GM18502 (cell line): Measurements from ENCODE around the gene SLC37A1.
A peak's percentile ranks its signal among the peaks of the same experiment; 100 is the strongest.

Experiments used
- ATAC-seq: cut with Tn5 transposase; IDR thresholded peaks from one replicate; pipeline ENCODE4 v1.9.1; 2021; ENCODE audit warnings: mild to moderate bottlenecking; ENCODE audit not compliant: unreplicated experiment, poor library complexity

Gene SLC37A1

DNA sequence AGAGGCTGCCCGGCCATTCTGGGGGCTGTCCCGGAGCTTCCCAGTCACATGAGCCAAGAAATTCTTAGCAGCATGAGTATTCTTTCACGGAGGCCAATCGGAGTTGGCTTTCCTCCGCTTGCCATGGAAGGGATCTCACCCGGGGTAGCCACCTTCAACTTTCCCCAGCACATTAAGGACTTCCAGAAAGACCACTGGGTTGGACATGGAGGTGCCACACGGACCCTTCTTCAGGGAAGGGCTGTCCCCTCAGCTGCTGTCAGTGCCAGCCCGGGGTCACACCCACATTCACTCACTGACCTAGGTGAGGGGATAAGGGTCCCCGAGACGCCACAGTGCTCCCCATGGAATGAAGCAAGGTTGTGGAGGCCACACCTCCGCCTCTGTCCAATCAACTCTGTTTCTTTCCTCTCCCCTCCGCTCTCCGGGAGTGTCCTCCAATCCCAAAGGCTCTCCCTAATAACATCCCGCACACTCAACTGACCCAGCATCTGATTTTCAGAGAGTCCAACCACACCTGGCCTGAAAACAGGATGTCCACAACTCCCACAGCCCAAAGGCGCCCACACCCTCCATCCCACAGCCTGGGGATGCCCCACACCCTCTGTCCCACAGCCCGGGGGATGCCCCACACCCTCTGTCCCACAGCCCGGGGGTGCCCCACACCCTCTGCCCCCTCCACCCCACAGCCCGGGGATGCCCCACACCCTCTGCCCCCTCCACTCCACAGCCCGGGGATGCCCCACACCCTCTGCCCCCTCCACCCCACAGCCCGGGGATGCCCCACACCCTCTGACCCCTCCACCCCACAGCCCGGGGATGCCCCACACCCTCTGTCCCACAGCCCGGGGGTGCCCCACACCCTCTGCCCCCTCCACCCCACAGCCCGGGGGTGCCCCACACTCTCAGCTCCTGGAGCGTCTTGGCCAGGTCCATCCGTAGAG is 37.0 kb upstream of the SLC37A1 start:
- no peak for ATAC-seq

DNA sequence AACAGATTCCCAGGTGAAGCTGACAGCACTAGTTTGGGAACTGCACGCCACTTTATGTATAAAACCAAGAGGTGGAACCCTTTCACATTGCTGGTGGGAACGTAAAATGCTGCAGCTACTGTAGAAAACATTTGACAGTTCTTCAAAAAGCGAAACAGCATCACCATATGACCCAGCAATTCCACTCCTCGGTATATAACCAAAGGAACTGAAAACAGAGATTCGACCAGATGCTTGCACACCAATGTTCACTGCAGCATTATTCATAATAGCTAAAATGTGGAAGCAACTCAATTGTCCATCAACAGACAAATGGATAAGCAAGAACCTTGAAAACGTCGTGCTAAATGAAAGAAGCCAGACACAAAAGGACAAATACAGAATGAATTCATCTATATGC is 35.1 kb upstream of the SLC37A1 start:
- no peak for ATAC-seq

DNA sequence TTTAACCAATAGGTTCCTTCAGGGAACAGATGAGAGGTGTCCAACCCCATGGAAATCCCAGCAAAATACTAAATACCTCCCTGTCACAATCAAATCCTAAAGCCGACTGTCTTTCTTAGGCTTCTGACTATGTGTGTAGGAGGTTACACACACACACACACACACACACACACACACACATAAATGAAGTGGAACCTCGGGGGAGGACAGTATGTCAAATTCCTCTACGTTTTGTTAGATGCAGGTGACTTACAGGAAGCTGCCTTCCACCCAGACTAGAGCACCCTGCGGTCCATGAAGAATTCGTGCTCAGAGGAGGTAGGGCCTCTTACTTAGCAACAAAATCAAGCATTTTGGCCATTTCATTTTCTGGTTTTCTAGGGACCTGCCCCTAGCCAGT is 34.1 kb upstream of the SLC37A1 start:
- no peak for ATAC-seq

DNA sequence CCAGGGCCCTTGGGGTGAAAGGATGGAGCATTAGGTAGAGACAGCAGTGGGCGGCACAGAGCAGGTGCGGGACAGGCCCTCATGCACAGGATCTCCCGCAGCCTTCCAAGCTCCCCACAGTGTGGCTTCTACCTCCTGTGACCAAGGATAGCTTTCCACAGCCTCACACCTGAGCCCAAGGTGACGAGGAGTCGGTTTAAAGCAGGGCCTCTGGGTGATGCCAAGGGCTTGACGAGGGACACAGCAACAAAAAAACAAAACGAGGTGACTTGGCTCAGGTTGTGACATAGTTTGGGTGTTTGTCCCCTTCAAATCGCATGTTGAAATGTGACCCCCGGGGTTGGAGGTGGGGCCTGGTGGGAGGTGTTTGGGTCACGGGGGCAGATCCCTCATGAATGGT is 32.9 kb upstream of the SLC37A1 start:
- no peak for ATAC-seq

DNA sequence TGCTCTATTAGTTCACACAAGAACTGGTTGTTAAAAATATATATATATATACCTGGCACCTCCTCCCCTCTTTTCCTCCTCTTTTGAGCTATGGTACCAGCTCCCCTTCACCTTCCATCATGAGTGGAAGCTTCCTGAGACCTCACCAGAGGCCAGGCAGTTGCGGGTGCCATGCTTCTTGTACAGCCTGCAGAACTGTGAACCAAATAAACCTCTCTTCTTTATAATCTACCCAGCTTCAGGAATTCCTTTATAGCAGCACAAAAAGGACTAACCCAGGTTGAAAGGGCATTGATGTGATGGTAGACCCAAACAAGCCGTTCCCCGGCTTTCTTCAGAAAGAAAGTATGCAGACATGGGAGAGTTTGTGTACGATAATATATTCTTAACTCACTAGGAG is 32.5 kb upstream of the SLC37A1 start:
- no peak for ATAC-seq

DNA sequence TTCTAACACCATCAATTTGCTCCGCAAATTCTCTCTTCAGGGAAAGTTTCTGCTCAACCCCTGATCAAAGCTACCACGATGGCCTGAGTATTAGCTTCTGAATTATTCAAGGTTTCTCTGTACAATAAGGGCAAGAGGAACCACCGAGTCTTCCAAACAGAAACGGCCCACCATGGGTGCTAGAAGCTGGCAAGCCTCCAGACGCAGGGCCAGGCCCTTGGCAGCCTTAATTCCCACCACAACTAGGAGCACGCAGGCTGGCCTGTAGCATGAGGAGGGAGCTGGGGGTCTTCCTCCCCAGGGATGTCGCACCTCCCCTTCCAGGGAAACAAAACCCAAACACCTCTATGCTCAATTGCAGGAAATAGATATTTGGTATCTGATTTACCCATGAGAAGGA is 28.7 kb upstream of the SLC37A1 start:
- ATAC-seq, result no peak

DNA sequence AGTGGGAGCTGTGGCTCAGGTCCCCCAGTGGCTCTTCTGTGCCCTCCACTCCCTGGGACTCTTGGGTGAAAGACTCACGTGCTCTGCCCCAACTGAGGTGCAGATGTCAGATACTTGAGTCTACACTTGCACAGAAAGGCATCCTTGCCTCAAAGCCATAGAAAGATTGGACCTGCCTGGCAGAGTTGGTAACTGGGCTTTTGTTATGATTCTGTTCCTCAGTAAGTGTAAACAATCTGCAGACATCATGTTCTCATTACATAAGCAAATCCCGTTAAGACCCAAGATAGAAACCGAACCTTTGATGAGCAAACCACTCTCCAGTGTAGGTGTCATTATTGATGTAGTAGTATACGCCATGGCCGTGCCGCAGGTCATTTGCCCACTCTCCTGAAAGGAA is 27.6 kb upstream of the SLC37A1 start:
- no peak for ATAC-seq

DNA sequence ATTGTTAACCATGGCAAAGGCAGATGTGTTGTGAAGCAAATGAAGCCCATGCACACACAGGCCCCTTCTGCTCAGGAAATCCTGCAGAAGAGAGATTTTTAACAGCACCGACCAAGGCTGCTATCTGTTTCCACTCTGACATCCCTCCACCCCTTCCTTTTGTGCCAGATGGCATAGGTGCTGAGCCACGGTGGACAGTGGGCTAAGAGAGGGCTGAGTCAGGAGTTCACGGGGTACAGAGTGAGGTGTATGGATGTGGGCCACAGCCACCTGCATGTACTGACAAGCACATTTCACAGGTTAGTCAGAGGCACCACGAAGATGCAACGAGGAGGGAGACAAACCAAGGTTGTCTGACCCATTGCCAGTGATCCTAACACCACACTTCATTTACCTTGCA is 27.1 kb upstream of the SLC37A1 start:
- no peak for ATAC-seq

DNA sequence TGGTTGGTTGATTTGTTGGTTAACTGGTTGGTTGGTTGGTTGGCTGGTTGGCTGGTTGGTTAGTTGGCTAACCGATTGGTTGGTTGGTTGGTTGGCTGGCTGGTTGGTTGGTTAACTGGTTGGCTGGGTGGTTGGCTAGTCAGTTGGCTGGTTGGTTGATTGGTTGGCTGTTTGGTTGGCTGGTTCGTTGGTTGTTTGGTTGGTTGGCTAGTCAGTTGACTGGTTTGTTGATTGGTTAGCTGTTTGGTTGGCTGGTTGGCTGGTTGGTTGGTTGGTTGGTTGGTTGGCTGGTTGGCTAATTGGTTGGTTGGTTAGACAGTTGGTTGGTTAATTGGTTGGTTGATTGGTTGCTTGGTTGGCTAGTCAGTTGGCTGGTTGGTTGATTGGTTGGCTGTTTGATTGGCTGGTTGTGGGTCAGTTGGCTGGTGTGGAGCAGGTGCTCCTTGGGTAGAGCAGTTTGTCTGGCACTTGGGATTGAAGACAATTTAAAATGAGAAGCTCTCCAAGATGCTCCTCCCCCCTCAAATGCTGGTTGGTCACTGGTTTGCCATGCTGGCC is 24.6 kb upstream of the SLC37A1 start:
- ATAC-seq, result no peak

DNA sequence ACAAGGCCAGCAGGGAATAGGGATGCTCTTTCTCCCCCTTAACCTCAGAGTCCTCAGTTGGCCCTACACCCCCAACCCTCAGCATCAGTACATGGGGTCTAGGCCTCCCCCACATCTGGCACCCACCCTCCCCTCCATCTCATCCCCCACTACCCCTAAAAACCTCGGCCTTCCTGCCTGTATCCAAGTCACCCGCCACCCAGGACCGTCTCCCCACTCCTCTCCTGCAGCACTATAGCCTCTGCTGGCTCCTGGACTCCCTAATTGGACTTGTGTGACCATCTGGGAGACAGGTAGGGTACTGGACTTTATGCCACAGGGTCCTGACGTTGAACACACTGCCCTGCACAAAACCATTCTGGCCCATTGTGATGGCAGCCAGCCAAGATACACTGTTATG is 23.7 kb upstream of the SLC37A1 start:
- no peak for ATAC-seq

DNA sequence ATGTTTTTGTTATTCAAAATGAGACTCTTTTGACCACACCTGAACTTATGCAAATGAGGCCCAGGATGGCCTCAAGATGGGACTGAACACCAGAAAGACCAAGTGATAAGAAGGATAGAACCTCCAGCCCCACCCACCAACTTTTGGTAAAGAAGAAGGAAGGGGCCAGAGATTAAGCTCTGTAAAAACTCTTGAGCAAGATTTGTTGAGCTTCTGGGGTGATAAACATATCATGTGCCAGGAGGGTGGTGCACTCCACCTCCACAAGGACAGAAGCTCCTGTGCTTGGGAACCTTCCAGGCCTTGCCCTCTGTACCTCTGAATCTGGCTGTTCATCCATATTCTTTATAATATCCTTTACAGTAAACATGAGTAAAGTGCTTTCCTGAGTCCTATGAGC is 22.9 kb upstream of the SLC37A1 start:
- ATAC-seq, result no peak

DNA sequence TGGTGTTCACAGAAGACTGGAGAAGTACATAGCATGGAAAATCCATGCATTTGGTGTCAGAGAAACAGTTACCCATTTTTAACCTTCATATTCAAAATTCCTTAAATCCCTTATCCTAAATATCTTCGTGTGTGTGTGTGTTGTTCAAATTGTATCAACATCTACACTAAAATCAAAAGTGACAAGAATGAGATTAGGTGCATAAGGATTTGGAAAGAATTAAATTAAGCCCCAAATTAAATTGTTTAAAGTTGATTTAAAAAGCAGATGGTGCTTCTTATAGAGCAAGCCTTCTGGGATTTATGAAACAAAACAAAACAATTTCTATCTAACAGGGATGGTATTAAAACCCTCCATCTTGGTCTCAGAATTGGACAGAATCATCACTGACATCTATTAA is 22.3 kb upstream of the SLC37A1 start:
- no peak for ATAC-seq

DNA sequence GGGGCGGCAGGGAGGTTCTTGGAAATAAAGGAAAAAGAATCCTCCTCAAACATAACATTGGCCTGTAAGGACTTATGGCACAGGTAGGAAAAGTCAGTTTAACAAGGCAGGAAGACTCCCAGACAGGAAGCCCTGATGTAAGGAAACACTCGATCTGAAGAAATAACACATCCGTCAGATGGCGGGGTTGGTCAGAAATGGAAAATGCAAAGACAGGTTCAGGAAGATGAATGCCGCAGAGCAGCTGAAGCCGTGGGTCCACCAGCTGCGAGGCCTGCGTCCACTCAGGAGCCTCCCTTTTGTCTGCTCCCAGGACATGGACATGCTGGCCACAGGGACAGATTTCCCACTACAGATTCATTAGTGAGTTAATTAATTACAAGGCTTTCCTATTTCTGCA is 21.5 kb upstream of the SLC37A1 start:
- ATAC-seq, result no peak

DNA sequence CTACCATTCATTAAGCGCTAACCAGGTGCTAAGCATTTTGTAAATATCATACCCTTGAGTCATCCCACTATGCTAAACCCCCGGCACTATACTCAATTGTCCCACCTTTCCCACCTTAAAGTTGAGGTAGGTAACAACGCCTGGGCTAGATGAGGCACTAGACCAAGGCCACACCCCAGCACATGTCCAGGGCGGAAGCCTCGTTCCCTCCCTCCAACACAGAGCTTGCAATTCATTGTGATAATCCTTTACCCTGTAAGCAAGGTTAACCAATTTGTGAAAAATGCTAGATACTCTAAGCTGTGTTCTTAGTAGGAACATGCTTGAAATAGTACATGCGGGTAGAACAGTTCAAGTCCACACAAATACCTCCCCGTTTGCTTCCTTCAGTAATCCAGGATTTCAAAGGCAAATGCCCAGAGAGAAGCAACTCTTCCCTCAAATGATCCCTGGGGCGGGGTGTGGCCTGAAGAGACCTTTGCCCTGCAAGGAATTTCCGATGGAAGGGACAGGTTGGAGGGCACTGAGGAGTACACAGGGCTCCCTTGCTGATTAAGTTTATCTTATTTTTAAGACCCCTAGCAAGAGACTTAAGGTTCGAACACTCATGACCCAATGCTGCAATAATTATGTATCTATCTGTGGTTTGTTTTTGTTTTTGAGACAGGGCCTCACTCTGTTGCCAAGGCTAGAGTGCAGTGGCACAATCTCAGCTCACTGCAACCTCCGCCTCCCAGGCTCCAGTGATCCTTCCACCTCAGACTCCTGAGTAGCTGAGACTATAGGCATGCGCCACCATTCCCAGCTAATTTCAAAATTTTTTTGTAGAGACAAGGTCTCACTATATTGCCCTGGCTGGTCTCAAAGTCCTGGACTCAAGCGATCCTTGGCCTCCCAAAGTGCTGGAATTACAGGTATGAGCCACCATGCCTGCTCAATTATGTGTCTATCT is 20.3 kb upstream of the SLC37A1 start:
- no peak for ATAC-seq

DNA sequence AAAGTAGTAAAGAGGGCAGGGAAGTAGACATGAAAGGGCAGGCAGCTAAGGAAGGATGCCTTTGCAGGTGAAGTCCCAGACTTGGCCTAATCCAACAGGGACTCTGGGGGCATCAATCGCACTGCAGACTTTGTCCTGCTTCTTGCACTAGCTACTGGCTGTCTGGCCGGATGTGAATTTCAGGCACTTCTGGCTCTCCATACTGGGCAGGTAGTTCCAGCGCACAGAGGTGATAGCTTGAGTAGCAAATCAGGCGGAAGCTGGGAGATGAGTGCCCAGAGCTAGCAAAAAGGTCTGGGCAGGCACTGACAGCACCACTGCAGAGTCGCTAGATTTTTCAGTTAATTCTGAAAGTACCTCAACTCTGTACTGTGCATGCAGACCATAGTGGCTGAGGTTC is 18.6 kb upstream of the SLC37A1 start:
- ATAC-seq, result no peak

DNA sequence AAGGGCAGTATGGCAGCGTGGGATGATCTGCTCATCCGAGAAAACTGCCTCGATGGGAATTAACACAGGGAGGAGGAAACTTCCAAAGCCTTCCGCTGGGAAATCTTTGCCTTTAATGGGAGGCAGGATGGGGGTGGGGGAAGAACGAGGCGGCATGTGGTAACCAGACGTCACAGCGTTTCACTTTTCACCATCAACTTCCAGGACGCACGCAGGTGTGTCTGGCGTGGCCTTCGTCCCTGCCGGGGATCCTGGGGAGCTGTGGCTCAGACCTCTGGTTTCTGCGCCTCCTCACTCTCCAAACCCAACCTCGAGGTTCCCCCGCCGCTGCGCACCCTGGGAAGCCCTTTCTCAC is 17.9 kb upstream of the SLC37A1 start:
- ATAC-seq, result peak; percentile 13

DNA sequence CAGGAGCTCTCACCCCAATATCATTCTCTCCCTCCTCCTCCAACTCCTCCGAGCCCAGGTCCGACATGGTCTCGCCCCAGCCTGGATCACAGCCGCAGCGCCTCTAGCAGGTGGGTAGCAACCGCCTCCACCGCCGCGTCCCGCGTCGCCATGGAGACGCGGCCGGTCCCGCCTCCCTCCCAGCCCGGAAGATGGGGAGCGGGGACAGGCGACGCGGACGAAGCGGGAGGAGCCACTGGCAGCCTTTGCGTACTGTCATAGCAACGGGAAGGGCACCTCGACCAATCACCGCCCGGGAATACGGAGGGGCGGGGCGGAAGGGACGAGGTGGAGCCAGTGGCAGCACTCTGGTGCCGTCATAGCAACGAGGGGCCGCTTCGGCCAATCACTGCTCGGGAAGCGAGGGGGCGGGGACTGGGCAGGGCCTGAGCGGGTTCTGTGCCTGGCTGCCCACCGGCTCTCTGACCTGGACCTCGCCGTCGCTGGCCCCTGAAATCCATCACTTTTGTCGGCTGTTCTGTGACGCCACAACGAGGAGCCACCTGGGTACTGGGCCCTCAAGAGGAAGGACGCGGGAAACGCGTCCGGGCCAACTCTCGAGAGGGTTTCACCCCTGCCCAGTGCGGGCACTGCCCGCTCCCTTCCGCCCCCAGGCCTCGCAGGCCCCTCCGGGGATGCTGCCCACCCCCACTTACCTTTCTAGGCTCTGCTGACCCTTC is 17.4 kb upstream of the SLC37A1 start, which contains the start of gene RSPH1:
RSPH1 (minus strand) TSS at position 105 of the 719 bp plus-strand sequence; CDS start at position 67, 38 bp downstream.
- peak; percentile 98 for ATAC-seq

DNA sequence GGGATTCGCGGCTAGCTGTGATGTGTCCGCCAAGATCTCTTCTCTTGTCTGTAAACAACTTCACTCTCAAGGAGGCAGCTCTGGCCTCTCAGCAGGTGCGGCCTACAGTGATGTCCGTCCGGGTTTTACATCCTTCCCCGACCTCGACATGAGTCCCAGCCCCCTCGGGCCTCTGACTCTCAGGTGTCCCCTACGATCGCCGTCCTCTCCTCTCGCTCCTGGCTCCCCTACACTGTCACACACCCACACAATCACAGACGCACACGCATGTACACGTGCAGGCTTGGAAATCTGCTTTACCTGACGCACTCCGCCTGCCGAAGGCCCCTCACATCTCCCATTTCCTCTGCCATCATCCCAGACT is 16.8 kb upstream of the SLC37A1 start:
- no peak for ATAC-seq

DNA sequence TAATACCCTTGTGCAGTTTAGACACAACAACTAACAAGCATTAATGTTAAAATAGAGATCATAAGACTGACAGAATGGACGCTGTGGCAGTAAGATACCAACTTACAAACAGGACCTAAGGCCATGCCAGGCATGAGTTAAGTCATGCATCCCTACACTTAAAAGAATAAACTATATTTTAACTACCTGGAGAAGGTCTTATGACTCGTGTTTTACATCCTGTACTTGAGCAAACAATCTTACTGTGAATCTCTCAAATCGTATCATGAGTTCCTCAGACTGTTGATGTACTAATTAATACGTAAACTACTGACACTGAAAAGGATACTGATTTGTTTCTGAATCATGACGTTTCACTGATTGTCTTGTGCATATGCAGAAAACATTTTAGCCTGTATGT is 15.6 kb upstream of the SLC37A1 start:
- ATAC-seq, result no peak

DNA sequence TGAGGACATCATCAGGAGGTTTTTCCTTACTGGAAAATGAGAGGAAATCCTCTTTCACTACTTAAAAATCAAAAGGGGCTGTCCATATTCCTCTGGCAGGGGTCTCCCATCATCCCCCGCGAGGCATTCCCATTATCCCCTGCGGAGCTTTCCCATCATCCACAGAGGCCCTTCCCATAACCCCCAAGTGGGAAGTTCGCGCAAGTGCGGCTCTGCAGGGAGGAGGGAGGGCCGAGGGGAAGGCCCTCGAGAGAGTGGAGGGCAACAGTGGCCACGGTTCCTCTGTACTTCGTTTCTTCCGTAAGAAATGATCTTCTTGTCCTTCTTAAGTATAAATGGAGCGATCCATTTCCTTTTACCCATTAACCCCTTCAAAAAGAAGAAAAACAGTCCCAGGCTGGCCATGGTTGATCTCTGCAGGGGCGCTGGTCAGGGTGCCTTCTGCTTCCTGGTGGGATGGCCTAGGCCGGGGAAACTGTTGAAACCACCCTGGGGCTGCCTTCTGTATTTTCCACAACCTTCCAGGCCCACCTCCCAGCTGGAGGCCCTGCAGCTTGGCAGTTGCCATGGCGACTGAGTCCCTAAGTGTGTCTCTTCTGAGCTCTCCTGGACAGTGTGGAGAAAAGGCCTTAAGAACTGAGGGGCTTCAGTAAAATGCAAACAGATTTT is 14.1 kb upstream of the SLC37A1 start:
- no peak for ATAC-seq
